ENCODE data around the gene KIF3B. TPM values are rescaled to one million over a fixed set of nuclear protein-coding genes. Genes with fewer than 3 reads are reported as not detected.

Gene KIF3B
- total RNA-seq, 1 donor from 2014 or later, result 19.0 TPM

- H3K4me3 ChIP-seq (ENCODE audit: low read depth, low read length), result no peak overlapping the region
- TF ChIP-seq, protein P1, sequence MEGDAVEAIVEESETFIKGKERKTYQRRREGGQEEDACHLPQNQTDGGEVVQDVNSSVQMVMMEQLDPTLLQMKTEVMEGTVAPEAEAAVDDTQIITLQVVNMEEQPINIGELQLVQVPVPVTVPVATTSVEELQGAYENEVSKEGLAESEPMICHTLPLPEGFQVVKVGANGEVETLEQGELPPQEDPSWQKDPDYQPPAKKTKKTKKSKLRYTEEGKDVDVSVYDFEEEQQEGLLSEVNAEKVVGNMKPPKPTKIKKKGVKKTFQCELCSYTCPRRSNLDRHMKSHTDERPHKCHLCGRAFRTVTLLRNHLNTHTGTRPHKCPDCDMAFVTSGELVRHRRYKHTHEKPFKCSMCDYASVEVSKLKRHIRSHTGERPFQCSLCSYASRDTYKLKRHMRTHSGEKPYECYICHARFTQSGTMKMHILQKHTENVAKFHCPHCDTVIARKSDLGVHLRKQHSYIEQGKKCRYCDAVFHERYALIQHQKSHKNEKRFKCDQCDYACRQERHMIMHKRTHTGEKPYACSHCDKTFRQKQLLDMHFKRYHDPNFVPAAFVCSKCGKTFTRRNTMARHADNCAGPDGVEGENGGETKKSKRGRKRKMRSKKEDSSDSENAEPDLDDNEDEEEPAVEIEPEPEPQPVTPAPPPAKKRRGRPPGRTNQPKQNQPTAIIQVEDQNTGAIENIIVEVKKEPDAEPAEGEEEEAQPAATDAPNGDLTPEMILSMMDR (conservative IDR thresholded peaks at IDR 0.05; ENCODE audit: low read depth, low read length), result no peak
Observed at GRCh38 chr20:32232326-32232886, 45.0 kb upstream of the KIF3B start.

GRCh38 chr20:32233286-32233685 is 44.2 kb upstream of the KIF3B start:
- TF ChIP-seq, protein P1 (conservative IDR thresholded peaks at IDR 0.05; ENCODE audit: low read depth, low read length), result no peak
- no peak overlapping the region for H3K4me3 ChIP-seq (ENCODE audit: low read depth, low read length)

More at GRCh38 chr20:32232326-32232886, 45.0 kb upstream of the KIF3B start:
- DNase-seq (ENCODE audit: low read depth), result no peak

GRCh38 chr20:32234135-32234808 is 43.2 kb upstream of the KIF3B start:
- TF ChIP-seq, protein P1 (conservative IDR thresholded peaks at IDR 0.05; ENCODE audit: low read depth, low read length), result no peak
- DNase-seq (ENCODE audit: low read depth), result no peak
- no peak overlapping the region for H3K4me3 ChIP-seq (ENCODE audit: low read depth, low read length)

More at GRCh38 chr20:32233286-32233685, 44.2 kb upstream of the KIF3B start:
- DNase-seq (ENCODE audit: low read depth), result no peak

GRCh38 chr20:32235331-32236047 is 42.0 kb upstream of the KIF3B start:
- TF ChIP-seq, protein P1 (conservative IDR thresholded peaks at IDR 0.05; ENCODE audit: low read depth, low read length), result no peak
- DNase-seq (ENCODE audit: low read depth), result no peak
- H3K4me3 ChIP-seq (ENCODE audit: low read depth, low read length), result no peak overlapping the region

GRCh38 chr20:32236048-32236533 is 41.4 kb upstream of the KIF3B start:
- DNase-seq (ENCODE audit: low read depth), result no peak
- no peak overlapping the region for H3K4me3 ChIP-seq (ENCODE audit: low read depth, low read length)
- TF ChIP-seq, protein P1 (conservative IDR thresholded peaks at IDR 0.05; ENCODE audit: low read depth, low read length), result no peak

- no peak for DNase-seq (ENCODE audit: low read depth)
- H3K4me3 ChIP-seq (ENCODE audit: low read depth, low read length), result no peak overlapping the region
- TF ChIP-seq, protein P1 (conservative IDR thresholded peaks at IDR 0.05; ENCODE audit: low read depth, low read length), result no peak
Observed at GRCh38 chr20:32236819-32237218, 40.6 kb upstream of the KIF3B start.

All from epithelial cell of proximal tubule (primary cell).